SU-DHL-6 (cell line): ENCODE results near the gene GGT5.

Experiments used
- H2AFZ ChIP-seq: fragments of 200-600 bp; sonication (generic); 2 replicates; pipeline ENCODE4 v1.6.1; 2014; ENCODE audit warnings: low read depth, mild to moderate bottlenecking, moderate library complexity, mixed read lengths, antibody characterized with exemption, low read length; ENCODE audit not compliant: severe bottlenecking
- H3F3A ChIP-seq: fragments of 200-600 bp; shearing (Covaris generic); 2 replicates; pipeline ENCODE4 v1.6.0; 2016; ENCODE audit warnings: antibody characterized with exemption, mild to moderate bottlenecking; ENCODE audit not compliant: insufficient read depth
- H3K27ac ChIP-seq: fragments of 200-600 bp; sonication (generic); 2 replicates; pipeline ENCODE4 v1.5.1; 2016; ENCODE audit warnings: low read depth, mild to moderate bottlenecking, low read length, moderate library complexity, mixed read lengths
- H3K27me3 ChIP-seq: fragments of 200-600 bp; sonication (generic), shearing (Covaris generic); 2 replicates; pipeline ENCODE4 v1.6.0; 2014; ENCODE audit warnings: mild to moderate bottlenecking, low read length
- H3K36me3 ChIP-seq: fragments of 200-600 bp; sonication (generic); 2 replicates; pipeline ENCODE4 v1.6.1; 2014; ENCODE audit warnings: mild to moderate bottlenecking, low read length, mixed read lengths
- H3K4me2 ChIP-seq: fragments of 300-600, 200-600 bp; shearing (Covaris generic), sonication (generic); 2 replicates; pipeline ENCODE4 v1.6.0; 2014; ENCODE audit warnings: low read length, low read depth, mild to moderate bottlenecking; ENCODE audit not compliant: poor library complexity, severe bottlenecking
- H3K4me3 ChIP-seq: fragments of 200-600 bp; sonication (generic); 2 replicates; pipeline ENCODE4 v1.5.1; 2014; ENCODE audit warnings: antibody characterized with exemption, low read length, mild to moderate bottlenecking, mixed read lengths; ENCODE audit not compliant: insufficient read depth, poor library complexity, severe bottlenecking
- H3K79me2 ChIP-seq: fragments of 200-600 bp; sonication (generic); 2 replicates; pipeline ENCODE4 v1.6.1; 2014; ENCODE audit warnings: mild to moderate bottlenecking, low read length, moderate library complexity; ENCODE audit not compliant: insufficient read depth
- H3K9ac ChIP-seq: fragments of 200-600 bp; sonication (generic); 2 replicates; pipeline ENCODE4 v1.7.0; 2014; ENCODE audit warnings: mild to moderate bottlenecking, low read length
- H3K9me2 ChIP-seq: fragments of 200-600 bp; sonication (generic); replicated peaks from 2 replicates; pipeline ENCODE4 v1.6.1; 2014; ENCODE audit warnings: low read length; ENCODE audit not compliant: insufficient read depth
- H3K9me3 ChIP-seq: fragments of 200-600 bp; sonication (generic); 2 replicates; pipeline ENCODE4 v1.6.1; 2014; ENCODE audit warnings: low read length, mixed read lengths; ENCODE audit not compliant: insufficient read depth
- H4K20me1 ChIP-seq: fragments of 200-600 bp; sonication (generic); 2 replicates; pipeline ENCODE4 v1.6.1; 2014; ENCODE audit warnings: low read depth, mild to moderate bottlenecking, antibody characterized with exemption, low read length, moderate library complexity, mixed read lengths
- EZH2phosphoT487 ChIP-seq: fragments of 200-600 bp; sonication (generic), shearing (Covaris generic); conservative IDR thresholded peaks from 2 replicates; pipeline ENCODE4 v1.6.1; 2018; ENCODE audit warnings: mild to moderate bottlenecking, antibody characterized with exemption, low read length, moderate library complexity, mixed read lengths
- TF ChIP-seq, protein P1 (sequence below): fragments of 200-600 bp; sonication (generic); IDR thresholded peaks from one replicate; pipeline ENCODE4 v1.5.1; 2017; ENCODE audit warnings: antibody characterized with exemption, mild to moderate bottlenecking, low read length, moderate library complexity; ENCODE audit not compliant: insufficient read depth, poor library complexity, severe bottlenecking

Gene GGT5

DNA sequence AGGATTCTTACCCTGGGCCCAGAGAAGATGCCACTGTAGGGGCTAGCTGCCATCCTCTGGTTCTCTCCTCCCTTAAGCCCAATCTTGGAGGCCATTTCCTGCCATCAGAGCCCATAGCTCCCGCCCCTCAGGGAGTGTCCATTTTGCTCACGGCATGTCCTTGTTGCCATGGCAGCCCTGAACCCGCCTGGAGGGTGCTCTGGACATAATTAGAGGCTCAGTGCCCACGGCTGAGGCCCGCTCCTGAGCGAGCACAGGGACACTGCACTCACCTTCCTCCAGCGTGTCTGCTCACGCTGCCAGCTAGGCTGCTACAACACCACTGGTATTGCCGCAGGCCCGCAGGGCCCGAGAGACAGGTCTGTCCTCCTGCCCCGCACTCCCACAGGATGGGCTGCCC, 74.7 kb downstream of the GGT5 start:
- Histone ChIP-seq H3K79me2 (no peaks in the 10 kb centered on the region), H3K9me2 (no peaks in the 10 kb centered on the region), H3K27me3 (no peaks in the 10 kb centered on the region), H3K9ac (no peak overlapping the region), H3F3A (no peaks in the 10 kb centered on the region), H3K9me3 (no peaks in the 10 kb centered on the region), H3K4me3 (no peak overlapping the region), H4K20me1 (no peaks in the 10 kb centered on the region), H3K27ac (no peak overlapping the region), H3K4me2 (no peak overlapping the region), H2AFZ (no peak overlapping the region), H3K36me3 (no peaks in the 10 kb centered on the region)
- no peak for TF ChIP-seq EZH2phosphoT487
- TF ChIP-seq, protein P1, sequence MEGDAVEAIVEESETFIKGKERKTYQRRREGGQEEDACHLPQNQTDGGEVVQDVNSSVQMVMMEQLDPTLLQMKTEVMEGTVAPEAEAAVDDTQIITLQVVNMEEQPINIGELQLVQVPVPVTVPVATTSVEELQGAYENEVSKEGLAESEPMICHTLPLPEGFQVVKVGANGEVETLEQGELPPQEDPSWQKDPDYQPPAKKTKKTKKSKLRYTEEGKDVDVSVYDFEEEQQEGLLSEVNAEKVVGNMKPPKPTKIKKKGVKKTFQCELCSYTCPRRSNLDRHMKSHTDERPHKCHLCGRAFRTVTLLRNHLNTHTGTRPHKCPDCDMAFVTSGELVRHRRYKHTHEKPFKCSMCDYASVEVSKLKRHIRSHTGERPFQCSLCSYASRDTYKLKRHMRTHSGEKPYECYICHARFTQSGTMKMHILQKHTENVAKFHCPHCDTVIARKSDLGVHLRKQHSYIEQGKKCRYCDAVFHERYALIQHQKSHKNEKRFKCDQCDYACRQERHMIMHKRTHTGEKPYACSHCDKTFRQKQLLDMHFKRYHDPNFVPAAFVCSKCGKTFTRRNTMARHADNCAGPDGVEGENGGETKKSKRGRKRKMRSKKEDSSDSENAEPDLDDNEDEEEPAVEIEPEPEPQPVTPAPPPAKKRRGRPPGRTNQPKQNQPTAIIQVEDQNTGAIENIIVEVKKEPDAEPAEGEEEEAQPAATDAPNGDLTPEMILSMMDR = no peak
